GM10847 (cell line): ENCODE data around the gene FAM221A.

Experiments used
- POLR2A ChIP-seq: IDR thresholded peaks from 2 replicates; pipeline ENCODE4 v1.6.1; 2011; ENCODE audit not compliant: insufficient read length; ENCODE audit errors: extremely low read depth

Gene FAM221A, protein sequence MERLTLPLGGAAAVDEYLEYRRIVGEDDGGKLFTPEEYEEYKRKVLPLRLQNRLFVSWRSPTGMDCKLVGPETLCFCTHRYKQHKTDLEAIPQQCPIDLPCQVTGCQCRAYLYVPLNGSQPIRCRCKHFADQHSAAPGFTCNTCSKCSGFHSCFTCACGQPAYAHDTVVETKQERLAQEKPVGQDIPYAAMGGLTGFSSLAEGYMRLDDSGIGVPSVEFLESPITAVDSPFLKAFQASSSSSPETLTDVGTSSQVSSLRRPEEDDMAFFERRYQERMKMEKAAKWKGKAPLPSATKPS

DNA sequence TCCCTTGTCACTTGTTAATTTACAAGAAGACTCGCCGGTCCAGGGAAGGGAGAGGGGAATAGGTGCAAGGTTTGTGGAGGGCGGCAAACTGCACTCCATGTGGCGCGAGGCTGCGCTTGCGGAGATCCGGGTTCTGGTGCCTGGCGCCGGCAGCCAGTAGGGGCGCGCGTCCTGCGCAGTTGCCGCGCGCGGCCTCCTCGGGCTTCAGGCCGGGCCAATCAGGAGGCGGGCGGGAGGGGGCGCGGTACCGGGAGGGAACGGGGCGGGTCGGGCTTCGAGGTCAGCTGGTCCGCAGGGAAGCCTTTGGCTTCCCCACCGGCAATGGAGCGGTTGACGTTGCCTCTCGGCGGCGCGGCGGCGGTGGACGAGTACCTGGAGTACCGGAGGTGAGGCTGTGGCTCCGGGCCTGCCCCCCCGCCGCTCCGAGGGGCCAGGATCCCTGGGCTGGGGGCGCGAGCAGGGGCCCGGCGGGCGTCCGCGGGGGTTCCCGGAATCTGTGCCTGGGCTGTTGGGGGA, at the start of gene FAM221A:
TSS of gene FAM221A (plus strand) at position 302 of the 516 bp plus-strand sequence. CDS start at position 322, 20 bp downstream.
- TF ChIP-seq POLR2A: peak; percentile 26

DNA sequence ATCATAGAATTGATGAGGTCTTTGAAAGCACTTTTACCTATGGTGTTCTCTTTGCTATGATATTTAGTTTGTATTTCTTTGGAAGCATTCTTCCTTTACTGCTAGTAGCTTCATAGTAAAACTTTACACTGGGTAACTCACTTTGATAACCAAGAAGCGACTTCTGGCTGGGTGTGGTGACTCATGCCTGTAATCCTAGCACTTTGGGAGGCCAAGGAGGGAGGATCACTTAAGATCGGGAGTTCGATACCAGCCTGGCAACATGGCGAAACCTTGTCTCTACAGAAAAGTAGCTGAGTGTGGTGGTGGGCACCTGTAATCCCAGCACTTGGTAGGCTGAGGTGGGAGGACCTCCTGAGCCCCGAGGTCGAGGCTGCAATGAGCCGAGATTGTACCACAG, 46.6 kb upstream of the FAM221A start:
- no peak for TF ChIP-seq POLR2A

DNA sequence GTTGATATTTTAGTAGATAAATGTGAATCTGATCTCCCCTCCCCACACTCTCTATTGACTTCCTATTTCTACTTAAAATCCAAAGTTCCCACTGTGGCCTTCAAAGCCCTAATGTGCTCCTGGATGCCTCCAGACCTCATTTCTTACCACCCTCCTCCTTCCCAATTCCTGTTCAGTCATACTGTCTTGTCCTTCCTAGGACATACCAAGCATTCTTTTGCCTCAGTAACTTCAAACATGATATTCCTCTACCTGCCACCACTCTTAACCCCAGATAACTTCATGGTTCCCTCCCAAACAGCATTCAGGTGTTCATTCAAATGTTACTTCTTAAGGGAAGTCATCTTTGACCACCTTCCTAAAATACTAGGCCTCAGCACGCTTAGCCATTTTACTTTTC, 34.2 kb upstream of the FAM221A start:
- no peak for TF ChIP-seq POLR2A

DNA sequence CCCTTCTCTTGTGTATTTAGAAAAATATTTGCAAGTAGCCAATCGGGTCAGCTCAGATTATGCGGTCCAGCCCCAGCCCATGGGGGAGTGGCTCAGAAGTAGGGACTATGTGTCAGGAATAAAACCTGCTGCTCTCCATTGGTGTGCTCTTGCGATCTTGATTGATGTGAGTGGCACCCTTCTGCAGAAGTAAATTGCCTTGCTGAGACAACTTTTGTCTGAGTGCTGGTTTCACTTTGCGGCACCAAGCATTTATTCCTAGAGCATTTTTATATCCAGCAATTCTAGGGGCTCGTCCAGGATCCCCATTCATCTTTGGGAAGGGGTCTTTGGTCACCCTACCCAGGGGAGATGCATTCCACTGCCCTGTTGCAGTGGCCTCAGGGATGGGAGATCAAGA, 26.1 kb upstream of the FAM221A start:
- TF ChIP-seq POLR2A: no peak

DNA sequence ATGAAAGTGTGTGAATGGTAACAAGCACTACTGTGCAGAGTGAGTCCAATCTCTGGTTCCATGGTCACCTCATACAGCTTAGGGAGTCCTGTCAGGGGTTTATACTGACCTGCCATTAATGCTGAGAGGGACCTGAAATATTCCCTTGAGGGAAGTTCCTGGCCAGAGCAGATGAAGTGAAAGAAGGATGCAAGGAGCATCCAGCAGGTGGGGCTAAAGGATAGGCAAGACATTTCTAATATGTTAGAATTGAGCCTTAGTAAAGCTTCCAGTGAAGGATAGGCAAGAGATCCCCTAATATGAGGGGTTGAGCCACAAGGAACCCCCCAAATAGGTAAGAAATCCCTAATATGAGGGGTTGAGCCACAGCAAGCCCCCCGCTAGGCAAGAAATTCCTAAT, 25.5 kb upstream of the FAM221A start:
- TF ChIP-seq POLR2A: no peak

DNA sequence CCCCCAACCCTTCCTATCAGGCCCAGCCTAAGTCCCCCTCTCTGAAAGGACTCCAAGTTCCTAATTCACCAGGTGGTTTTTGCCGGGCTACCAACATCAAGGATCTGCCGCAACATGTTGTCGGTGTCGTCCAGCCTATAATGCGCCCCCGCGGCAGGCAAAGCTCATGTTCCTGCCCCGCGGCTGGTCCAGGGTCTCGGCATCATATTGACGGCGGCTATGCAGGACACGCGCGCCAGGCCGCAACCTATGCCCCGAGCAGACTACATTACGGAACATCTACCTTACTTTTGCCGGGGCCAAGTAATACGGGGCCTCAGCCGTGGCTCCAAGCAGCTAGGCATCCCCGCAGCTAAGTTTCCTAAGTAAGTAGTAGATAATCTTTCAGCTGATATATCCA, 24.6 kb upstream of the FAM221A start:
- TF ChIP-seq POLR2A: no peak

DNA sequence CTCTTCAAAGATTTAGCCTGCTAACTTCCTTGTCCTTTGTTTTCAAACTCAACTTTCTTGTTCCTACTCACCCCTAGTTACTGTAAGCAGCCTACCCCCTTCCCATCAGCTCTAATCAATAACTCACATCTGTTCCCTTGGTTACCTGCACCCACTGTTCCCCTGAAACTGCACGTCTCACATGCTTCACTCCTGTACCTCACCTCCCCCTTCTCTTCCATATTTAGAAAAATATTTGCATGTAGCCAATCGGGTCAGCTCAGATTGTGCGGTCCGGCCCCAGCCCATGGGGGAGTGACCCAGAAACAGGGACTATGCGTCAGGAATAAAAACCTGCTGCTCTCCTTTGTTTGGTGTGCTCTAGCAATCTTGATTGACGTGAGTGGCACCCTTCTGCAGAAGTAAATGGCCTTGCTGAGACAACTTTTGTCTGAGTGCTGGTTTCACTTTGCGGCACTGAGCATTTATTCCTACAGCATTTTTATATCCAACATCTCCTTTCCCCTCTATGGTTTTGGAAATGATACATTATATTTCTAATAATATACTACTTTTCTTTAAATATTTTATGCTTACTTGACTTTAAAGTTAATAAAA, 21.1 kb upstream of the FAM221A start:
- TF ChIP-seq POLR2A: no peak

DNA sequence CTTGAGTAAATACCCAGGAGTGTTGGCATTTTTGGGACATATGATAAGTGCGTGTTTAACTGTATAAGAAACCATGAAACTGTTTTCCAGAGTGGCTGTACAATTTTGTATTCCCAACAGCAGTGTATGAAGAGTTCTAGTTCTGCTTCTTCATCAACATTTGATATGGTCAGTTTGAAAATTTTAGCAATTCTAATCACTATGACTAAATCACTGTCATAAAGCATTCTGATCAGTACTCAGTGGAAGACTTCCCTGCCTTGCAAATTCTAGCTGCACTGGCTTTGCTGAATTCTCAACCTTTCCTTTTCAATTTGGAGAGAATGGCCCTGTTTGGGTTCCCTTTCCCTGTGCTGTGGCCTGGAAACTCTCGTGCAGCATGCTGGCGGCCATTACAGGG, 18.6 kb upstream of the FAM221A start:
- TF ChIP-seq POLR2A: no peak

DNA sequence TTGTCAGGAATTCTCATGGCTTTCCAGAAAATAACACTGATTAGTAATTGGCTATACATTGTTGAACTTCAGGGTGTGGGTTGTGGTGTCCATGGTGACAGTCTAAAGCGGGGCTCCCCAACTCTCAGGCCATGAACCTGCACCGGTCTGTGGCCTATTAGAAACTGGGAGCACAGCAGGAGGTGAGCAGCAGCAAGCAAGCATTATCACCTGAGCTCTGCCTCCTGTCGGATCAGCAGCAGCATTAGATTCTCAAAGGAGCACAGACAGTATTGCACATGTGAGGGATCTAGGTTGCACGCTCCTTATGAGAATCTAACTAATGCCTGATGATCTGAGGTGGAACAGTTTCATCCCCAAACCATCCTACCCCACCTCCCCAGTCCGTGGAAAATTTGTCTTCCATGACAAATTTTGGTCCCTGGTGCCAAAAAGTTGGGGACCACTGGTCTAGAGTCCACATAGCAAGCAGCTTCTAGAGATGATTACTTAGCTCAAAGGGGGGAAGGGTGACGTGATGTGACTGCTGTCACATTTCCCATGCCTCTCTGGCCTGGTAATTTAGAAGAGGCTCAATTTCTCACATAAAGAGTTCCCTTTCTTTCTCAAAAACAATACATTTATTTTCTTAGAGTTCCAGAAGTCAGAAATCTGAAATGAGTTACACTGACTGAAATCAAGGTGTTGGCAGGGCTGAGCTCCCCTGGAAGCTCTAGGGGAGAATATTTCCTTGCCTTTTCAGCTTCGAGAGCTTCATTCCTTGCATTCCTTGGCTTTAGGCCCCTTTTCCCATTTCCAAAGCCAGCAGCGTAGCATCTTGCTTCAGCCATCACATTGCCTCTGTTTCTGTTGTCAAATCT, 17.6 kb upstream of the FAM221A start:
- TF ChIP-seq POLR2A: no peak

DNA sequence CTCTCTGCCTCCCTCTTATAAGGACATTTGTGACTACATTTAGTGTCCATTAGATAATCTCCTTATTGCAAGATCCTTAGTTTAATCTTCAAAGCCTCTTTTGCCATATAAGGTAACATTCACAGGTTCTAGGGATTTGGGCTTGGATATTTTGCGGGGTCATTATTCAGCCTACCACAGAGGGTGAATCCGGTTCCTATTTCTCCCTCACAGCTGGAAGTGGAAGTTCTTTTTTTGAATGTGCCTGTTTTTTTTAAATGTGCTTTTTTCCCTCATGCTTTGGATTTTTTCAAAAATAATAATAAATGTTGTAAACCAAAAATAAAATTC, 17.1 kb upstream of the FAM221A start:
- TF ChIP-seq POLR2A: no peak

DNA sequence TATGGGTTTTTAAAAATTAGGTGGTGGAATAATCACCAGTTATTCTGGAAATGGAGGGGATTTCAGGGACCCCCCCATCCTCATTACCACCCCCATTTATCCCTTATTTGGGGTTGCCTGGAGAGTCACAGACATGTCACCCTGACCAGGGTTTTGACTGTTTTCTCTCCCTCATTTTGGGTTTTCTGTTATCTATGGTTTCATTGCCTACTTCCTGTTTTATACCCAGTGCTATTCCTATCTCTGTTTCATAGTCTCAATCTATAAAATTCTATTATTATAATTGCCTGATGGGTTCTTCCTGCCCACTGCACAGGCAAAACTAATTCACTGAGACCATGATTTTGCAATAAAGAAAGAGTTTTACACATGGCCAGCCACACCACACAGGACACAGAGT, 15.9 kb upstream of the FAM221A start:
- no peak for TF ChIP-seq POLR2A

DNA sequence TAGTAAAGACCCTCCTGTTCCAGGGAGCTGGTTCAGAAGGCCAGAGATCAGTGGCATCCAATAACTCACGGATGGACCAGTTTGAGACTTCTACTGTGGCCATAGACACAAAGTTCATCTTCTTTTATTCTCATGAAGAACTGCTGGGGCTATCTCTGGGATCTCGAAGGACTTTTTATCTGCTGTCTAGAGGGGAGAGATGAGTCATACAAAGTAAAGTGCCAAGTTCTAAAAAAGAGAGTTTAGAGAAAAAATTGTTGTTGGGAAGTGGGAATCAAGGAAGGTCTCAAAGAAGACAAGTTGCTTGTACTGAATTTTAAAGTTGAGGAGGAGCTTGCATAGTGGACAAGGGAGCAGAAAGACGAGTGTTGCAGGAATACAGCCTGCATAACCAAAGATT, 8.0 kb upstream of the FAM221A start:
- TF ChIP-seq POLR2A: no peak

DNA sequence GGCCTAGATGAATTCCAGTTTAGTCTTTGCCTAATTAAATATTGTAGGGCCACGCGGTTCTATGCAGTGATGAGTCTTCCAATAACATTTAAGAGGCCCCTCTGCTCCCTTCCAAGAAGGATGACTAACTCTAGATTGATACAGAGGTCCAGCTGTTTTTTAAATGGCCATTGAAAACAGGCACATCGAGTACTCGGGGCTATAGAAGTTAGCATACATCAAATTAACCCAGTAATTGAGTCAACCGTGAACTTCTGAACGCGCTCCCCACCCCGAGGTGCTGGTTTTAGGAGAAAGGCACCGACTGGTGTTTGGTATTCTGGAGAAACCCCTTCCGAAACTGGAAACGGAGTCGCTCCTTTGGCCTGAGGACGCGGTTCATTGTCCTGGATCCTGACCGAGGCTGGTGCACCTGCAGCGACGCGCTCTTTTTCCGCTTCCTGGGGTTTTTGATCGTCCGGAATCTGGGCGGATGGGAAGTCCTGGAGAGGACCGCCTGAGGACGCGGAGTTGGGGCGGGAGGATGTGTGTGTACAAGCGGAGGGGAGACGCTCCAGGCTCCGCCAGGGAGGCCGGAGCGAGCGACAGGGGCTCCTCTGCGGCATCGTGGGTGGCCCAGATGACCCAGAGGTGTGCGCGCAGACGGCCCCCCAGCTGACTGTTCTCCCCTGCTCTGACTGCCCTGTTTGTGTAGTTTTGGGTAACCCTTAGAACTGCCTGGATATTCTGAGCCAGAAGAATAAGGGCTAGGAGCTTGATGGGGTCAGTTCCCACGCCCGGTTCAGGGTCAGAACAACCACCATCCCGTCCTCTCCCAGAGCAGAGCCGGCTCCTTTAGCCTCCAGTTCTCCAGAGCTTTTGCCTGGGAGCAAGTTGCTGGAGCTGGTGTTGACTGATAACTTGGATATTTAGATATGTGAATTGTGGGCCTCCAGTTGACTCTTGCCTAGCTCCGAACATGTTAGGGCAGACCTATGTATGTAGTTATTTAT, 711 bp downstream of the FAM221A start:
- TF ChIP-seq POLR2A: no peak

DNA sequence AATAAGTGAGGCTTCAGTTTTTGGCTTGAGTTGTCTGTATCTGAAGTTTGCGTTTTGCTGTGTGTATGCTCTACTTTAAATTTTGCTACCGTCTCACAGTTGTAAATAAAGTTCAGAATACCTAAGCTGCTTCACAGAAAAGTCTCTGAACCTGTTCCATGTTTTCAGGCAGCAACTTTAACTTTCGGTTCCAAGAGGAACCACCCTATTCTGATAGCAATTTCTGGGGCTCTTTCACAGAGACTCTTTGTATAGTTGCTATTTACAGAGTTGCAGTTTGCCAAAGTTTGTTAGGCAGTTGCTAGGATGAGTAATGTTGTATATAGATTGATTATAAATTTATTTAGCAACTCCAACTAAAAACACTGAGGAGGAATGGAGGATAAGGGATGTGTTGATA, 5.7 kb downstream of the FAM221A start:
- no peak for TF ChIP-seq POLR2A

DNA sequence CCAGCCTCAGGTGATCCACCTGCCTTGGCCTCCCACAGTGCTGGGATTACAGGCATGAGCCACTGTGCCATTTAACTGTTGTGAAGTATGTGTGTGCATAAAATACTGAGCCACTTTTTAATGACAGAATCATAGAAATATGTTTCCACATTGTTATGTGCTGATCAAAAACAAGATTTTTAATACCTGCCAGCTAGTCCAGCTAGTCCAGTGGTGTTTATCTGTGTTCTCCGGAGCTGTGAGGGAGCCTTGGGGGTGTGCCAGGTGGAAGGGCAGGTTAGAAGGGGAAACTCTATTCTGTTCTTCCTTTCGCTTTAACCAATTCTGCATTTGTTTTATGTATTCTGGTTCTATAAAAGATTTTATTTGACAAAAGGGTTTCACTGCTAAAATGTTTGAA, 7.0 kb downstream of the FAM221A start:
- no peak for TF ChIP-seq POLR2A
